ENCODE results near the gene HOXA10.

GRCh38 chr7:27141923-27142579 is 32.1 kb downstream of the HOXA10 start:
- TF ChIP-seq CTCF (conservative IDR thresholded peaks at IDR 0.05; ENCODE audit: low read depth, low read length) (no peak), EZH2 (IDR thresholded peaks at IDR 0.05; ENCODE audit: borderline replicate concordance, low read depth, low read length, poor library complexity, severe bottlenecking) (no peak)
